Measurements from ENCODE around the gene GASK1A.

DNA sequence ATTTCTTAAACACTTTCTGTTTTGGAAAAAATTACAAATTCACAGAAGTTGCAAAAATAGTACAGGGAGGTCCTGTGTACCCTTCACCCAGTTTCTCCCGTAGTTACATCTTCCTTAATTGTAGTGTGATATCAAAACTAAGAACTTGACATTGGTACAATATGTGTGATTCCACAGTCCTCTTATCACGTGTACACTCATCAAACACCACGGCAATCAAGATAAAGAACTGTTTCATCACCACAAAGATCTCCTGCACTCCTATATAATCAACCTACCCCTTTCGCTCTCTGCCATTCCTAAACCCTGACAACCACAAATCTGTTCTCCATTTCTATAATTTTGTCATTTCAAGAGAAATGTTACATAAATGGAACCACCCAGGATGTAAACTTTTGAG is 95.4 kb downstream of the GASK1A start:
- TF ChIP-seq, protein P1, sequence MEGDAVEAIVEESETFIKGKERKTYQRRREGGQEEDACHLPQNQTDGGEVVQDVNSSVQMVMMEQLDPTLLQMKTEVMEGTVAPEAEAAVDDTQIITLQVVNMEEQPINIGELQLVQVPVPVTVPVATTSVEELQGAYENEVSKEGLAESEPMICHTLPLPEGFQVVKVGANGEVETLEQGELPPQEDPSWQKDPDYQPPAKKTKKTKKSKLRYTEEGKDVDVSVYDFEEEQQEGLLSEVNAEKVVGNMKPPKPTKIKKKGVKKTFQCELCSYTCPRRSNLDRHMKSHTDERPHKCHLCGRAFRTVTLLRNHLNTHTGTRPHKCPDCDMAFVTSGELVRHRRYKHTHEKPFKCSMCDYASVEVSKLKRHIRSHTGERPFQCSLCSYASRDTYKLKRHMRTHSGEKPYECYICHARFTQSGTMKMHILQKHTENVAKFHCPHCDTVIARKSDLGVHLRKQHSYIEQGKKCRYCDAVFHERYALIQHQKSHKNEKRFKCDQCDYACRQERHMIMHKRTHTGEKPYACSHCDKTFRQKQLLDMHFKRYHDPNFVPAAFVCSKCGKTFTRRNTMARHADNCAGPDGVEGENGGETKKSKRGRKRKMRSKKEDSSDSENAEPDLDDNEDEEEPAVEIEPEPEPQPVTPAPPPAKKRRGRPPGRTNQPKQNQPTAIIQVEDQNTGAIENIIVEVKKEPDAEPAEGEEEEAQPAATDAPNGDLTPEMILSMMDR (IDR thresholded peaks at IDR 0.05), result no peak
- TF ChIP-seq POLR2A (IDR thresholded peaks at IDR 0.05), result no peak

All from heart left ventricle (tissue), 13 donors.